ENCODE results near the gene DCAF11. TPM values are rescaled to one million over a fixed set of nuclear protein-coding genes. Genes with fewer than 3 reads are reported as not detected.

The DCAF11 gene
- total RNA-seq, 1 experiment from 2014 or later = 48.8 TPM

GRCh38 chr14:24143511-24143910 lies 28.9 kb downstream of the DCAF11 start:
- intact Hi-C loops (cut with micrococcal nuclease) = no loop called here
- no peak overlapping the region for H3K27ac Mint-ChIP-seq (ENCODE audit: low read depth, unreplicated experiment)
- H3K4me3 Mint-ChIP-seq (ENCODE audit: unreplicated experiment) = no peak overlapping the region
- peaks cover 11% of the 10 kb centered on the region for H3K4me1 Mint-ChIP-seq (ENCODE audit: insufficient read depth, unreplicated experiment)
- H3K27me3 Mint-ChIP-seq (ENCODE audit: insufficient read depth, unreplicated experiment) = no peaks in the 10 kb centered on the region
- no peaks in the 10 kb centered on the region for H3K9me3 Mint-ChIP-seq (ENCODE audit: unreplicated experiment)
- TF ChIP-seq CTCF (IDR thresholded peaks at IDR 0.05; ENCODE audit: unreplicated experiment) = no peak
- ChIA-PET POLR2A (interaction anchor here (0.7 to 5.7 kb wide), 4 partner anchors 8 to 52 kb away, joined by 3 to 41 read pairs (median 6); partner anchors contain the start of genes DCAF11, NRL, PSME1 and TM9SF1), CTCF (interaction anchor here (1.2 to 10.3 kb wide), 2 partner anchors 17 to 35 kb away, joined by 3 to 141 read pairs; partner anchors contain the start of gene IRF9)
- BruUV-seq (replicated peaks) = no TSS peak
- DNase-seq (ENCODE audit: unreplicated experiment) = no peak
- H3K36me3 Mint-ChIP-seq (ENCODE audit: insufficient read depth, unreplicated experiment) = peaks cover 27% of the 10 kb centered on the region

GRCh38 chr14:24144451-24144850 lies 29.9 kb downstream of the DCAF11 start:
- no peak for DNase-seq (ENCODE audit: unreplicated experiment)
- TF ChIP-seq CTCF (IDR thresholded peaks at IDR 0.05; ENCODE audit: unreplicated experiment) = no peak
- Mint-ChIP-seq H3K4me1 (ENCODE audit: insufficient read depth, unreplicated experiment) (peaks cover 7% of the 10 kb centered on the region), H3K36me3 (ENCODE audit: insufficient read depth, unreplicated experiment) (peaks cover 27% of the 10 kb centered on the region), H3K27me3 (ENCODE audit: insufficient read depth, unreplicated experiment) (no peaks in the 10 kb centered on the region), H3K9me3 (ENCODE audit: unreplicated experiment) (no peaks in the 10 kb centered on the region), H3K27ac (ENCODE audit: low read depth, unreplicated experiment) (peak overlapping the region; percentile 7), H3K4me3 (ENCODE audit: unreplicated experiment) (no peak overlapping the region)
- POLR2A ChIA-PET = interaction anchor here (0.9 to 5.7 kb wide), 4 partner anchors 9 to 45 kb away, joined by 3 to 41 read pairs (median 6); partner anchors contain the start of genes DCAF11, NRL and PSME1
- no TSS peak for BruUV-seq (replicated peaks)
- intact Hi-C loops (cut with micrococcal nuclease) = no loop called here
- CTCF ChIA-PET = interaction anchor here (0.6 to 10.3 kb wide), 3 partner anchors 16 to 287 kb away, joined by 3 to 141 read pairs (median 4); partner anchors contain the start of gene IRF9

- H3K4me1 Mint-ChIP-seq (ENCODE audit: insufficient read depth, unreplicated experiment) = peaks cover 5% of the 10 kb centered on the region
- CTCF ChIA-PET = interaction anchor here (0.6 to 10.3 kb wide), 6 partner anchors 9 to 286 kb away, joined by 3 to 141 read pairs (median 4); partner anchors contain the start of genes CARMIL3, IRF9, PCK2 and PSME1
- H3K9me3 Mint-ChIP-seq (ENCODE audit: unreplicated experiment) = no peaks in the 10 kb centered on the region
- H3K36me3 Mint-ChIP-seq (ENCODE audit: insufficient read depth, unreplicated experiment) = peaks cover 28% of the 10 kb centered on the region
- H3K4me3 Mint-ChIP-seq (ENCODE audit: unreplicated experiment) = peak overlapping the region; percentile 98
- POLR2A ChIA-PET = interaction anchor here (0.6 to 5.7 kb wide), 13 partner anchors 8 to 843 kb away, joined by 3 to 114 read pairs (median 5); partner anchors contain the start of genes DCAF11, GMPR2, IPO4 and NEDD8
- no peak for TF ChIP-seq CTCF (IDR thresholded peaks at IDR 0.05; ENCODE audit: unreplicated experiment)
- no TSS peak for BruUV-seq (replicated peaks)
- H3K27ac Mint-ChIP-seq (ENCODE audit: low read depth, unreplicated experiment) = peak overlapping the region; percentile 7
- intact Hi-C loops (cut with micrococcal nuclease) = no loop called here
- DNase-seq (ENCODE audit: unreplicated experiment) = no peak
- no peaks in the 10 kb centered on the region for H3K27me3 Mint-ChIP-seq (ENCODE audit: insufficient read depth, unreplicated experiment)
These were observed 30.6 kb downstream of the DCAF11 start for GRCh38 chr14:24145219-24145618.

- peaks cover 5% of the 10 kb centered on the region for H3K4me1 Mint-ChIP-seq (ENCODE audit: insufficient read depth, unreplicated experiment)
- H3K4me3 Mint-ChIP-seq (ENCODE audit: unreplicated experiment) = peak overlapping the region; percentile 98
- BruUV-seq (replicated peaks) = no TSS peak
- intact Hi-C loops (cut with micrococcal nuclease) = loop anchor here (2.0 kb wide), 4 partner anchors 15 to 131 kb away; partner anchors contain the start of genes DCAF11, IRF9, NRL and PCK2
- POLR2A ChIA-PET = interaction anchor here (0.5 to 5.7 kb wide), 23 partner anchors 9 to 1004 kb away, joined by 3 to 114 read pairs (median 4); partner anchors contain the start of genes CHMP4A, DCAF11, GMPR2 and IPO4
- CTCF ChIA-PET = interaction anchor here (0.5 to 10.3 kb wide), 11 partner anchors 10 to 584 kb away, joined by 3 to 141 read pairs (median 4); partner anchors contain the start of genes CARMIL3, DCAF11, IRF9 and NRL
- peak overlapping the region; percentile 61 for H3K27ac Mint-ChIP-seq (ENCODE audit: low read depth, unreplicated experiment)
- H3K9me3 Mint-ChIP-seq (ENCODE audit: unreplicated experiment) = no peaks in the 10 kb centered on the region
- H3K27me3 Mint-ChIP-seq (ENCODE audit: insufficient read depth, unreplicated experiment) = no peaks in the 10 kb centered on the region
- H3K36me3 Mint-ChIP-seq (ENCODE audit: insufficient read depth, unreplicated experiment) = peaks cover 32% of the 10 kb centered on the region
- TF ChIP-seq CTCF (IDR thresholded peaks at IDR 0.05; ENCODE audit: unreplicated experiment) = no peak
- DNase-seq (ENCODE audit: unreplicated experiment) = no peak
These were observed 31.3 kb downstream of the DCAF11 start for GRCh38 chr14:24145690-24146452.
